ENCODE results near the gene SERPINC1. TPM values are rescaled to one million over a fixed set of nuclear protein-coding genes. Genes with fewer than 3 reads are reported as not detected.
"Not testable (repeated sequence)": the region's sequence is repeated elsewhere in the genome, so short reads cannot be mapped to it uniquely, and the experiment has no call there.

Gene SERPINC1
- total and polyA plus RNA-seq, 9 of the 15 experiments (the other 6 are each of a cell fraction or from before 2014, with no cell fraction given): 0.07 to 1.2 (median 0.50) TPM

- TF ChIP-seq ZNF586 (CRISPR knock-in tag; conservative IDR thresholded peaks at IDR 0.05) (peak; percentile 31; the same call in 1 of the 2 replicates), SIRT6 (IDR thresholded peaks at IDR 0.05; ENCODE audit: low read depth, low read length) (peak; percentile 83), EWSR1 (IDR thresholded peaks at IDR 0.05; ENCODE audit: borderline replicate concordance, low read depth, partially characterized antibody) (no peak), CHD2 (IDR thresholded peaks at IDR 0.05; ENCODE audit: low read depth, low read length) (no peak), POLR2AphosphoS2 (IDR thresholded peaks at IDR 0.05; ENCODE audit: low read length) (peak; percentile 58), KDM1A (IDR thresholded peaks at IDR 0.05) (0 out of 4 replicates have a peak, but pooled peaks of 1 of the 2 experiments have one; percentile 9)
- TF ChIP-seq, protein P1, sequence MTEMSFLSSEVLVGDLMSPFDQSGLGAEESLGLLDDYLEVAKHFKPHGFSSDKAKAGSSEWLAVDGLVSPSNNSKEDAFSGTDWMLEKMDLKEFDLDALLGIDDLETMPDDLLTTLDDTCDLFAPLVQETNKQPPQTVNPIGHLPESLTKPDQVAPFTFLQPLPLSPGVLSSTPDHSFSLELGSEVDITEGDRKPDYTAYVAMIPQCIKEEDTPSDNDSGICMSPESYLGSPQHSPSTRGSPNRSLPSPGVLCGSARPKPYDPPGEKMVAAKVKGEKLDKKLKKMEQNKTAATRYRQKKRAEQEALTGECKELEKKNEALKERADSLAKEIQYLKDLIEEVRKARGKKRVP (CRISPR knock-in tag; IDR thresholded peaks at IDR 0.05): no peak
Observed at GRCh38 chr1:173862769-173863223, 54.3 kb downstream of the SERPINC1 start (continued).

- FAIRE-seq; H3K9me3 ChIP-seq (replicated peaks; ENCODE audit: control insufficient read depth, insufficient read depth, low read depth, low read length); in situ Hi-C loops (cut with MboI); intact Hi-C loops (cut with micrococcal nuclease); H3K4me1 ChIP-seq (replicated peaks in 1 of 2; ENCODE audit: control insufficient read depth in 2 of 2, insufficient read depth in 2 of 2, low read length in 2 of 2); H2AFZ ChIP-seq (ENCODE audit: low read depth, low read length); H3K9me1 ChIP-seq (ENCODE audit: control insufficient read depth, insufficient read depth, low read length); CTCF ChIA-PET (ENCODE audit: low intra/inter-chr PET ratio); BruUV-seq (replicated peaks); H3K27me3 ChIP-seq (ENCODE audit: control insufficient read depth in 2 of 2, insufficient read depth in 2 of 2, low read length in 2 of 2); H3K4me3 ChIP-seq: not testable (repeated sequence)
- peaks cover 72% of the 10 kb centered on the region for H3K36me3 ChIP-seq (ENCODE audit: control insufficient read depth, insufficient read depth, low read length)
- peak overlapping the region; percentile 95; the same call in 1 of the 3 replicates for H3K27ac ChIP-seq (ENCODE audit: extremely low read depth, low read depth, low read length)
- POLR2A ChIA-PET: interaction anchor here (0.7 to 9.7 kb wide), 4 partner anchors 9 to 27 kb away, joined by 3 to 183 read pairs (median 35); no protein-coding TSS in a partner anchor
- WGBS (ENCODE audit: insufficient coverage, low coverage, missing lambda C conversion rate): 34% methylated on average over 13 of the region's 13 CpGs
- peak; percentile 30 for ATAC-seq
- H3K4me2 ChIP-seq (ENCODE audit: insufficient read depth, low read length): 0 out of 2 replicates have a peak overlapping the region, but pooled peaks have one; percentile 3
- peak overlapping the region in 1 of 2 experiments; percentile 8; a peak in 1 of 4 replicates for H3K9ac ChIP-seq (ENCODE audit: insufficient read depth in 1 of 2, low read depth in 2 of 2, low read length in 2 of 2)
- peak in 1 of 4 experiments; percentile 62 for DNase-seq (ENCODE audit: extremely low read depth in 1 of 4, low spot score in 3 of 4)
- peaks cover 40% of the 10 kb centered on the region for H3K79me2 ChIP-seq (ENCODE audit: control insufficient read depth, insufficient read depth, low read length)
- peaks cover 43% of the 10 kb centered on the region for H4K20me1 ChIP-seq (replicated peaks; ENCODE audit: control insufficient read depth, insufficient read depth, low read length)
- 0 out of 2 replicates have a peak, but pooled peaks have one; percentile 57 for TF ChIP-seq ZEB2 (IDR thresholded peaks at IDR 0.05)
- peak; percentile 54 for TF ChIP-seq ZNF445 (CRISPR knock-in tag; IDR thresholded peaks at IDR 0.05; ENCODE audit: low read depth)
- 0 out of 2 replicates have a peak, but pooled peaks have one; percentile 16 for TF ChIP-seq TFAP4 (CRISPR knock-in tag; IDR thresholded peaks at IDR 0.05; ENCODE audit: borderline replicate concordance)
- peak; percentile 68 for TF ChIP-seq POLR2AphosphoS5 (IDR thresholded peaks at IDR 0.05; ENCODE audit: control insufficient read depth, insufficient read depth, low read depth, low read length)
- 0 out of 2 replicates have a peak, but pooled peaks have one; percentile 32 for TF ChIP-seq NFIC (IDR thresholded peaks at IDR 0.05)
- TF ChIP-seq, protein P2, sequence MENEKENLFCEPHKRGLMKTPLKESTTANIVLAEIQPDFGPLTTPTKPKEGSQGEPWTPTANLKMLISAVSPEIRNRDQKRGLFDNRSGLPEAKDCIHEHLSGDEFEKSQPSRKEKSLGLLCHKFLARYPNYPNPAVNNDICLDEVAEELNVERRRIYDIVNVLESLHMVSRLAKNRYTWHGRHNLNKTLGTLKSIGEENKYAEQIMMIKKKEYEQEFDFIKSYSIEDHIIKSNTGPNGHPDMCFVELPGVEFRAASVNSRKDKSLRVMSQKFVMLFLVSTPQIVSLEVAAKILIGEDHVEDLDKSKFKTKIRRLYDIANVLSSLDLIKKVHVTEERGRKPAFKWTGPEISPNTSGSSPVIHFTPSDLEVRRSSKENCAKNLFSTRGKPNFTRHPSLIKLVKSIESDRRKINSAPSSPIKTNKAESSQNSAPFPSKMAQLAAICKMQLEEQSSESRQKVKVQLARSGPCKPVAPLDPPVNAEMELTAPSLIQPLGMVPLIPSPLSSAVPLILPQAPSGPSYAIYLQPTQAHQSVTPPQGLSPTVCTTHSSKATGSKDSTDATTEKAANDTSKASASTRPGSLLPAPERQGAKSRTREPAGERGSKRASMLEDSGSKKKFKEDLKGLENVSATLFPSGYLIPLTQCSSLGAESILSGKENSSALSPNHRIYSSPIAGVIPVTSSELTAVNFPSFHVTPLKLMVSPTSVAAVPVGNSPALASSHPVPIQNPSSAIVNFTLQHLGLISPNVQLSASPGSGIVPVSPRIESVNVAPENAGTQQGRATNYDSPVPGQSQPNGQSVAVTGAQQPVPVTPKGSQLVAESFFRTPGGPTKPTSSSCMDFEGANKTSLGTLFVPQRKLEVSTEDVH (IDR thresholded peaks at IDR 0.05; ENCODE audit: low read depth, partially characterized antibody): peak; percentile 72
- peak; percentile 85 for TF ChIP-seq POLR2A (conservative IDR thresholded peaks at IDR 0.05)
Observed at GRCh38 chr1:173862146-173862768, 54.9 kb downstream of the SERPINC1 start.

Data from K562 (cell line).